GM18873 (cell line): ENCODE measurements around the gene MIPOL1.
"Not testable (repeated sequence)": the region's sequence is repeated elsewhere in the genome, so short reads cannot be mapped to it uniquely, and the experiment has no call there.

ENCODE experiments used
- ATAC-seq: cut with Tn5 transposase; IDR thresholded peaks from one replicate; pipeline ENCODE4 v1.9.1; 2021; ENCODE audit warnings: mild to moderate bottlenecking, moderate library complexity, moderate number of reproducible peaks; ENCODE audit not compliant: unreplicated experiment, low FRiP score

Gene MIPOL1

GRCh38 chr14:37278636-37279538, 81.2 kb downstream of the MIPOL1 start:
- ATAC-seq = no peak

GRCh38 chr14:37279818-37280217, 82.1 kb downstream of the MIPOL1 start:
- ATAC-seq = no peak

GRCh38 chr14:37284760-37285159, 87.0 kb downstream of the MIPOL1 start:
- ATAC-seq = no peak

- no peak for ATAC-seq
Observed at GRCh38 chr14:37285220-37285619, 87.5 kb downstream of the MIPOL1 start.

- no peak for ATAC-seq
Observed at GRCh38 chr14:37289688-37290087, 92.0 kb downstream of the MIPOL1 start.

- not testable (repeated sequence) for ATAC-seq
Observed at GRCh38 chr14:37295262-37295661, 97.5 kb downstream of the MIPOL1 start.

GRCh38 chr14:37311252-37311651, 113.5 kb downstream of the MIPOL1 start:
- no peak for ATAC-seq

GRCh38 chr14:37318938-37319337, 121.2 kb downstream of the MIPOL1 start:
- no peak for ATAC-seq

GRCh38 chr14:37320106-37320505, 122.4 kb downstream of the MIPOL1 start:
- ATAC-seq = no peak

GRCh38 chr14:37325332-37325731, 127.6 kb downstream of the MIPOL1 start:
- ATAC-seq = no peak

GRCh38 chr14:37326434-37326833, 128.7 kb downstream of the MIPOL1 start:
- ATAC-seq = no peak

GRCh38 chr14:37327933-37328332, 130.2 kb downstream of the MIPOL1 start:
- ATAC-seq = not testable (repeated sequence)

- ATAC-seq = no peak
Observed at GRCh38 chr14:37328673-37329072, 130.9 kb downstream of the MIPOL1 start.

- no peak for ATAC-seq
Observed at GRCh38 chr14:37329189-37330001, 131.7 kb downstream of the MIPOL1 start.

GRCh38 chr14:37330910-37331309, 133.2 kb downstream of the MIPOL1 start:
- ATAC-seq = no peak

- ATAC-seq = no peak
Observed at GRCh38 chr14:37340353-37340752, 142.6 kb downstream of the MIPOL1 start.

- no peak for ATAC-seq
Observed at GRCh38 chr14:37343307-37344094, 145.8 kb downstream of the MIPOL1 start.

- no peak for ATAC-seq
Observed at GRCh38 chr14:37363661-37364060, 165.9 kb downstream of the MIPOL1 start.

GRCh38 chr14:37369425-37369824, 171.7 kb downstream of the MIPOL1 start:
- no peak for ATAC-seq

GRCh38 chr14:37375566-37375965, 177.8 kb downstream of the MIPOL1 start:
- no peak for ATAC-seq
